Activated CD4-positive, alpha-beta T cell treated with anti-CD3 and anti-CD28 coated beads, Interleukin-2, amount 50 U/mL, for 4 hours (primary cell): ENCODE data around the gene BTRC.
A peak's percentile ranks its signal among the peaks of the same experiment; 100 is the strongest.
"Not testable (repeated sequence)": the region's sequence is repeated elsewhere in the genome, so short reads cannot be mapped to it uniquely, and the experiment has no call there.

Experiments
- DNase-seq, 2 experiments: peaks; one replicate each; pipeline ENCODE4 v3.0.0-alpha.2; 2020

BTRC gene

GRCh38 chr10:101593331-101593730 is 239.4 kb downstream of the BTRC start:
- not testable (repeated sequence) for DNase-seq

GRCh38 chr10:101595591-101596433 is 241.8 kb downstream of the BTRC start:
- no peak for DNase-seq

GRCh38 chr10:101597091-101597900 is 243.3 kb downstream of the BTRC start:
- no peak for DNase-seq

GRCh38 chr10:101601541-101601940 is 247.6 kb downstream of the BTRC start:
- no peak for DNase-seq

GRCh38 chr10:101602761-101603398 is 248.9 kb downstream of the BTRC start:
- DNase-seq = peak; percentile 42 to 51
